GM18519 (cell line): ENCODE measurements around the gene RBM28.

ENCODE experiments used
- ATAC-seq: cut with Tn5 transposase; IDR thresholded peaks from one replicate; pipeline ENCODE4 v1.9.1; 2021; ENCODE audit warnings: mild to moderate bottlenecking, moderate library complexity; ENCODE audit not compliant: unreplicated experiment, low FRiP score

RBM28 gene

DNA sequence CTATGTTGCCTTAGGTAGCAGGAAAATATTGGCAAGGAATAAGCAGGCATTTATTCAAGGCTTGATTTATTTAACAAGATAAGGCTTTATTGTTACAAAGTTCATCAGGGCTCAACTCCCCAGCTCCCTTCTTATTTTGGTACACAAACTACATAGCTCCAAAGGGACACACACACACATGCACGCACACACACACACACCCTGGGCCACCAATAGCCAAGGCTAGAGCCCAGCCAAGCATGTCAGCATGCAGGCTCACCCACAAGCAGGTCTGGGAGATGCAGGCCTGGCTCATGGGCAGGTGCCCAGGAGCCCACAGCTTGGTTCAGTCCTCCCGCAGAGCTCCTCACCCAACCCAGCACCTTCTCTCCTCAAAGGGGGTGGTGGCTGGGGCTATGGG lies 79.2 kb downstream of the RBM28 start:
- ATAC-seq: no peak

DNA sequence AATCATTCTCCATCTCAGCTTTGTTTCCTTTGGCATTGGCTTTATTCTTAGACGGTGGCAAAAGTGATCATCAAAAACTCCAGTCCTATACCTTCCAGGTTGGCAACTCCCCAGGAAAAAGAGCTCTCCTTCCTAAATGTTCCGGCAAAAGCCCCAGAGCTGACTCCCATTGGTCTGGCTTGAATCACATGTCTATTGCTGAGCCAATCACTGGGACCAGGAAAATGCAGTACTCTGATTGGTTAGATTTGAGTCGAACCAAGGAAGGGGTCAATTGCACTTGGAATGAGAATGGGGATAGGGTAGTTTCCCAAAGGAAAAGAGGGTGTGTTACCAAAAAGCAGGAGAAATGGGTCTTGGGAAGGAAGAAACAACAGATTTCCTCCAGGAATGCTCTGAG lies 80.3 kb downstream of the RBM28 start:
- ATAC-seq: no peak

DNA sequence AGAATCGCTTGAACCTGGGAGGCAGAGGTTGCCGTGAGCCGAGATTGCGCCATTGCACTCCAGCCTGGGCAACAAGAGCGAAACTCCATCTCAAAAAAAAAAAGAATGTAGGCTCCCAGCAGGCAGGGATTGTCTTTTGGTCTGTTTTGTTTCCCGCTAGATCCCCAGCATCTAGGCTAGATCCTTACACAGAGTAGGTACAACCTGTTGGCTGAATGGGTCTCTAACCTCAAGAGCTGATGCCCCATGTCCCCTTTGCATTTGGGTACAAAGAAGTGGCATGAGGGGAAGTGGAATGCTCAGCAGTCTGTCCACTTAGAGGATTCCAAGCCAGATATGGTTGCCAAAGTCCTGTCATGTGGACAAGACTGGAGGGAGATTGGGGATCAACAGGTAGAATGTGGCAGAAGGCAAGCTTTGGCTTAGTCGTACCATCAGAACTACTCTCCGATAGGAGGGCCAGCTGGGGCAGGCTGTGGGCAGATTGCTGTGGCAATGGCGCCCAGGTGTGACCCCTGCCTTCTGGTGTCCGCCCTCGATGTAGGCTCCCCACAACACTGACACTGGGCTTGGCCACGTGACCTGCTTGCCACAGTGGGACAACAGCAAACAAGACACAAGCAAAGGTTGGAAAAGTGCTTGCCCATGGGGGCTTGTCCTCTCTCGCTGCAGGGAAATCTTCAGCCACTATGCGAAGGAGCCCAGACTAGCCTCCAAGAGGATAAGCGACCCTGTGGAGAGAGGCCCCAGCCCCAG lies 81.3 kb downstream of the RBM28 start:
- no peak for ATAC-seq

DNA sequence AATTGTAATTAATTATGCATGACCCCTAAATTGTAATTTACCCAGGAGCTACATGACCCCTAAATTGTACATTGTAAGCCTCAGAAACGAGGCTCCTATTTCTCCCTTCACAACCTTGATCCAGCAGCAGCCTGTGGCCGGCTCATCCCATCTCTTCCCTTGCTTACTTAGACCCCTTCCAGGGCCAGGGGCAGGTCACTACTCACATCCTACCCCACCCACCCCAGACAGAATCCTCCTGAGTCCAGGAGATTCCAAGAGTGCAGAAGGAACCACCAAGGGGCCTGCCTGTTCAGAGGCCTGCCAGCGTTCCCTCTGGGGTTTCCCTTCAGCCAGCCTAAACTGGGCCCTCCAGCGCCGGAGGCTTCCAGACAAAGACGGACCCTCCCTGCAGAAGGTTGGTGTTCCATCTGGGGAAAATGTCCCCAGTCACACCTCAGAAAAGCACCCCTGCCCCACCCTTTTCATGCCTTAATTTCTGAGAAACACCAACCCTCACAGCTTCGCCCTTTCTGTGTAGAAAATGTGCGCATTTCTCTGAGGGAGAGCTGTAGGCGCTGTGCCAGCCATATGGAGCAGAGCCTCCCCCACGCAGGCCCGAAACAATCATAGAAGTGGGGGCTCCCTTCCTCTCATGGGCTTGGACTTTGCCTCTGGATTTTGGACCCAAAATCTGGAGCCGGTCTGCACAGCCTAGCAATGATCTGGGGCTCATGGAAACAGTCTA lies 83.5 kb downstream of the RBM28 start:
- no peak for ATAC-seq

DNA sequence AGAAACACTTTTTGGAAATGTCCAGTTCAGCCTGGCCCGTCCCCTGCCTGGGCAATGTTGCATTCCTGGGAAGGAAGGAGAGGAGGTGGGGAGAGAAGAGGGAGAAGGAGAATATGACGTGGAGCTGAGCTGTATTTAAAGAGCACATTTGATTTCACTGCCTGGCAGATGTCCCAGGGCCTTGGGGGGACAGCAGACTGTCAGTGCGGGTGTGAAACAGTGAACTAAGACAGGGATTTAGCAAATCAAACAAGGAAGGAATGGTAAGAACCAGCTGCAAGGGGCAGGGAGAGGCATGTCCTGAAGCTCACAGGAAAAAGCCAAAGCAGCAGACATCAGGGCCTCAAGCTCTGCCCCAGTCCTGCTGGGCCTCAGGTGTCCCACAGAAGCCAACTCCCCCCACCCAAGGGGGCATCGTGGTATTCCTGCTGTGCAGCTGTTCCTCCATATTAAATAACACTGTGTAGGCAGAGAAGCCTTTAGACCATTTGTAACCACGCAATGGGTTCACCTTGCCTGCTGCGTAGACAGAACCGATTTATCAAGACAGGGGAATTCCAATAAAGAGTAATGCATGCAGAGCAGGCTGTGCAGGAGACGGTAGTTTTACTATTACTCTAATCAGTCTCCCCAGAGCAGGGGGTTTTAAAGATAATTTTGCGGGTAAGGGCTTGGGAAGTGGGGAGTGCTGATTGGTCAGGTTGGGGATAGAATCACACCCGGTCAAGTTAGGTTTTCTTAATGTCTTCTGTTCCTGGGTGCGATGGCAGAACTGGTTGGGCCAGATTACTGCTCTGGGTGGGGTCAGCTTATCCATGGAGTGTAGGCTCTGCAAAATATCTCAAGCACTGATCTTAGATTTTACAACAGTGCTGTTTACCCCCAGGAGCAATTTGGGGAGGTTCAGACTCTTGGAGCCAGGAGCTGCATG lies 84.3 kb downstream of the RBM28 start:
- no peak for ATAC-seq

DNA sequence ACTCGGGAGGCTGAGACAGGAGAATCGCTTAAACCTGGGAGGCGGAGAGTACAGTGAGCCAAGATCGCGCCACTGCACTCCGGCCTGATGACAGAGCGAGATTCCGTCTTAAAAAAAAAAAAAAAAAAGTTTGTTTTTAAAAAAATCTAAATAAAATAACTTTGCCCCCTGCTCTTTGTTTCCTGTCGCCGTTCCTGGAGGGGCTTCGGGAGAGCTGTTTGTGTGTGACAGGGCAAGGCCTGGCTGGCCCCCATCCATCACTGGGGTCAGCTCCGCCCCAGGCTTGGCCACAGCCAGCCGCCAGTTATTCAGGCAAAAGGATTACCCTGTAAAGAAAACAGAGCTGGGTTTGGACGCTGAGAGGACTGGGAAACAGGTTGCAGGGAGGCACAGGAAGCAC lies 86.2 kb downstream of the RBM28 start:
- ATAC-seq: no peak

DNA sequence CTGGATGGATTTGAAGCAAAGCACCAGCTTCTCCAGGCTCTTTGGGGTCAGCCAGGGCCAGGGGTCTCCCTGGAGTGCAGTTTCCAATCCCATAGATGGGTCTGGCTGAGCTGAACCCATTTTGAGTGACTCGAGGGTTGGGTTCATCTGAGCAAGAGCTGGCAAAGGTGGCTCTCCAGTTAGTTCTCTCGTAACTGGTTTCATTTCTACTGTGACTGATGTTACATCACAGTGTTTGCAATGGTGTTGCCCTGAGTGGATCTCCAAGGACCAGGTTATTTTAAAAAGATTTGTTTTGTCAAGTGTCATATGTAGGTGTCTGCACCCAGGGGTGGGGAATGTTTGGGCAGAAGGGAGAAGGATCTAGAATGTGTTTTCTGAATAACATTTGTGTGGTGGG lies 88.4 kb downstream of the RBM28 start:
- ATAC-seq: no peak

DNA sequence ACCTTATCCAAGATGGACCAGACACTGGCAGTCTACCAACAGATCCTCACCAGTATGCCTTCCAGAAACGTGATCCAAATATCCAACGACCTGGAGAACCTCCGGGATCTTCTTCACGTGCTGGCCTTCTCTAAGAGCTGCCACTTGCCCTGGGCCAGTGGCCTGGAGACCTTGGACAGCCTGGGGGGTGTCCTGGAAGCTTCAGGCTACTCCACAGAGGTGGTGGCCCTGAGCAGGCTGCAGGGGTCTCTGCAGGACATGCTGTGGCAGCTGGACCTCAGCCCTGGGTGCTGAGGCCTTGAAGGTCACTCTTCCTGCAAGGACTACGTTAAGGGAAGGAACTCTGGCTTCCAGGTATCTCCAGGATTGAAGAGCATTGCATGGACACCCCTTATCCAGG lies 89.2 kb downstream of the RBM28 start:
- ATAC-seq: no peak

DNA sequence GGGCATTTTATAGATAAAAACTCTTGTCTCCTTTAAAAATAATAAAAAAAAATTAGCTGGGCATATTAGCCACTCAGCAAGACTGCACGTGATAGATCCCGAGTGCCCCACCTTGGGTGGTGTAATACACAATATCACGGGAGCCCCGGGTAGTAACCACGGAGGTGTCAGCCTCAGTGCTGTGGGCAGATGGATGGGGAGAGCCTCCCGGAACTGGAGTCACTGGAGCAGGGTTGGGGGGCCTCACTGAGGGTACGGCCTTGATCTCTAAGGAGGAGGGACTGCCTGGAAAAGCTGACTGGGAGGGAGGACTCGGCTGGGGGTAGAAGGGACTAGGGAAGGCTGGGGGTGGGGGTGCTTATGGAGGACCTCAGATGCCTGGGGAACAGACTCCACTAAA lies 90.0 kb downstream of the RBM28 start:
- no peak for ATAC-seq

DNA sequence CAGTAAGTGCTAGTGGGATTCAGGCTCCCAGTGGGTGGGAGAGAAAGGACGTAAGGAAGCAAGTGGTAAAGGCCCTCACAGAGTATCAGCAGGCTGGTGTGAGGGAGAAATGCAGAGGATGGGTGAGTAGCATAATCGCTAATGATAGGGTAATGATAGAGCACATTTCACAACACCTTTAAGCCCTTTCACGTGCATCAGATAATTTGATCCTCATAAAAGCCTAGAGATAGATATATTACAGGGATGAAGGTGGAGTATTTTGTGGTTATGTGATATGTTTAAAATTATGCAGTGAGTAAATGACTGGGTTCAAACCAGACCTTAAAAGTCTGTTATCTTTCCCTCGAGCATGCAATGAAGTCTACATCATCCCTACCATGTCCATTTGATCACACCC lies 92.4 kb downstream of the RBM28 start:
- ATAC-seq: no peak
